ENCODE measurements around the gene CEP135.

GRCh38 chr4:56028165-56028564 is 79.4 kb downstream of the CEP135 start:
- TF ChIP-seq POLR2AphosphoS5 (IDR thresholded peaks at IDR 0.05; ENCODE audit: insufficient read depth, low read depth, low read length) (no peak), GATA2 (IDR thresholded peaks at IDR 0.05; ENCODE audit: insufficient read depth, insufficient read length, low read depth, low read length) (no peak), POLR2A (IDR thresholded peaks at IDR 0.05; ENCODE audit: low read depth, low read length) (no peak), CTCF (IDR thresholded peaks at IDR 0.05; ENCODE audit: extremely low read depth in 1 of 2, insufficient read depth in 1 of 2, low read depth in 1 of 2, low read length in 2 of 2) (no peak), FOS (IDR thresholded peaks at IDR 0.05; ENCODE audit: borderline replicate concordance, insufficient read depth, low read length) (no peak), EZH2 (IDR thresholded peaks at IDR 0.05; ENCODE audit: borderline replicate concordance, low read depth, low read length, severe bottlenecking) (no peak), MYC (IDR thresholded peaks at IDR 0.05; ENCODE audit: low read depth, low read length) (no peak), JUN (IDR thresholded peaks at IDR 0.05; ENCODE audit: borderline replicate concordance, insufficient read depth, insufficient read length, low read depth) (no peak), MAX (IDR thresholded peaks at IDR 0.05; ENCODE audit: insufficient read depth, insufficient read length) (no peak)
